RKO (cell line): ENCODE results near the gene RNU11.
A peak's percentile ranks its signal among the peaks of the same experiment; 100 is the strongest.
"Not testable (repeated sequence)": the region's sequence is repeated elsewhere in the genome, so short reads cannot be mapped to it uniquely, and the experiment has no call there.

Experiments used
- DNase-seq: peaks from one replicate; pipeline ENCODE4 v3.0.0-alpha.2; 2016; ENCODE audit warnings: low spot score

Gene RNU11

DNA sequence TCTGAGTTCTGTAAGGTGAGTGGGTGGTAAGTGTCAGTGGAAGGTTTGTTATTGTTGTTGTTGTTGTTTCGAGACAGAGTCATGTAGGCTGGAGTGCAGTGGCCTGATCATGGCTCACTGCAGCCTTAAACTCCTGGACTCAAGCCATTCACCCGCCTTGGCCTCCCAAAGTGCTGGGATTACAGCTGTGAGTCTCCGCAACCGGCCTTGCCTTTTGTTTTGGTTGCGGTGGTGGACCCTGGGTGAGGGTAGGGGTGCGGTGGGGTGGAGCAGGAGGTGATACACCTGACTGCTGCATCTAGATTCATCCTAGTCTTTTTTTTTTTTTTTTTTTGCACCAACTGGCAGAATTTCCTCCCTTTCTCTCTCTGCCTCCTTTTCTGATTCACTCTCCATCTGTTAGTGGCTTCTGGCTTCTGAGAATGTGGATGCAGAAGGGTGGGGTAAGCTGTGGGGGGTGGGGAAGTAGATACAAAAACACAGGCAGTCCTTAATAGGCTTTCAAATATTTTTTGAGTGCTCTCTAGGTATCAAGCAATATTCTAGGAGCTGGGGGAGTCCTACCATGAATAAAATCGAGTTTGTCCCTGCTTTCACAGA, 15.6 kb downstream of the RNU11 start:
- DNase-seq: no peak

DNA sequence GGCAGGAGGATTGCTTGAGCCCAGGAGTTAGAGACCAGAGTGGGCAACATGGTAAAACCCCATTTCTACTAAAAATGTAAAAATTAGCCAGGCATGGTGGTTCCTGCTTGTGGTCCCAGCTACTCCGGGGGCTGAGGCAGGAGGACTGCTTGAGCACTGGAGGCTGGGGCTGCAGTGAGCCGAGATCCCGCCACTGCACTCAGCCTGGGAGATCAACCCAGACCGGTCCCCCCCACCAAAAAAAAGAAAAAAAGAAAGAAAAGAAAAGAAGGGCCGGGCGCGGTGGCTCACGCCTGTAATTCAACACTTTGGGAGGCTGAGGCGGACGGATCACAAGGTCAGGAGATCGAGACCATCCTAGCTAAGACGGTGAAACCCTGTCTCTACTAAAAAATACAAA, 18.4 kb downstream of the RNU11 start:
- DNase-seq: no peak

DNA sequence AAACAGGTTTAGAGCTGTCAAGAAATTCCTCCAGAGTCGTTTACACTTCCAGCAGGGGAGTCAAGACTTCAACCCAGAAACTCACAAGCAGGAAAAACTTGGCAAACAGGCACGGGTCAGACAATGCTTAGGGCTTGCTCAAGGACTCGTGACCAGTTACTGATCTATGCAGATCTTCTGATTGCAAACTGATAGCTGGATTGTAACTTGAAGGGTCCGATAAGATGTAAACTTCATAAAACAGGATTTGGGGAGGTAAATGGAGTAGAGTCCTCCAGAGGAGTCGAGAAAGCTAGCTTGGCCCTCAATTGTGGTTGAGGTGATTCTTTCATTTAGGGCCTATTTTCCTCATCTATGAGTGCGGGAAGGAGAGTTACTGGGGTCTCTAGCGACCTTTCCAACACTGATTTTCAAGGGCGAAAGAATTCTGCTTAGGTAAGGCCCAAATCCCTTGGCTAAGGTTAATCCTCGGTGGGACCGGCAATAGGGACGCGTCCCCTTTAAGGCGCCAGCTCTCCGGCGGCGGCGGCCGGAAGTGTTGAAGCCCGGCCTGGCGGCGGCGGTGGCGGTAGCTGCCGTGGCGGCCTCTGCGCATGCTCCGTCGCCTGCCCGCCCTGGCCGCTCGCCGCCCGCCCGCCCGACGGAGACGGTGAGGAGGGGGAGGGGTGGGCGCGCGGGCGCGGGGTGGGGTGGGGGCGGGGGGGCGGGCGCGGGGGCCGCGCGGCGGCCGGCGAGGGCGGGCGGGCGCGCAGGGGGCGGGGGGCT, 20.0 kb downstream of the RNU11 start, which contains the start of gene GMEB1:
GMEB1 (plus strand) TSS at position 594 of the 765 bp plus-strand sequence. CDS start 14,829 bp downstream, outside the sequence.
- DNase-seq: peak; percentile 93

DNA sequence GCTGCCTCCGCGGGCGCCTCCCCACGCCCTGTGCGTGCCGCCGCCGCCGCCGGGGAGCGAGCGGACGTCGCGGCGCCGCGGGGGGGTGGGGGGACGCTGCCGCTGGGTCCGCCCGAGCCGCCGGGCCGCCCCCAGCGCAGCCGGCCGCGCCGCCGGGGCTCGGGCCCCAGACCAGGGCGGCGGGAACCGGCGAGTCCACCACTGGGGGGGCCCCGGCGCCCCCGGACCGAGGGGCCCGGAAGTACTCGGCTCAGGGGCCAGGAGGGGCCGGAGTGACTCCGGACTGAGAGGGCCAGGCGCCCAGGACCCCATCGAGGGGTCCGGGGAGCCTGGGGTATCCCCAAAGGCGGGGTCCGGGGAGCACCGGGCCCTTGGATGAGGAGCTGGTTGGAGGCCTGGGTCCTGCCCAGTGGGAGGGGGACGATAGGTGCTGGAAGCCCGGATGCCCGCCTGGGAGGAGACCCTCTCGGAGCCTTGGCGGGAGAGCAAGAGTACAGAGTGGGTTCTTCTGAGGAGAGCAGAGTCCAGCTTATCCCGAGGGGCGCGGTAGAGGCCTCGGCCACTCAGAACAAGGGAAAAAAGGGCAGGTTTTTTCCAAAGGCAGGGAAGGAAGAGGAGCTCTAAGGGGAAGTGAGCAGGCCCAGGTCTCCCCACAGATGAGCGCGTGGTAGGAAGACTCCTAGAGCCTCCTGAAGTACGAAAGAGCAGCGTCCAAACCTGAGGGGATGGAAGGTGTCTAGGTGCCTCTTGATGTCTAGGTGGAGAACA, 20.7 kb downstream of the RNU11 start:
- peak; percentile 40 for DNase-seq

DNA sequence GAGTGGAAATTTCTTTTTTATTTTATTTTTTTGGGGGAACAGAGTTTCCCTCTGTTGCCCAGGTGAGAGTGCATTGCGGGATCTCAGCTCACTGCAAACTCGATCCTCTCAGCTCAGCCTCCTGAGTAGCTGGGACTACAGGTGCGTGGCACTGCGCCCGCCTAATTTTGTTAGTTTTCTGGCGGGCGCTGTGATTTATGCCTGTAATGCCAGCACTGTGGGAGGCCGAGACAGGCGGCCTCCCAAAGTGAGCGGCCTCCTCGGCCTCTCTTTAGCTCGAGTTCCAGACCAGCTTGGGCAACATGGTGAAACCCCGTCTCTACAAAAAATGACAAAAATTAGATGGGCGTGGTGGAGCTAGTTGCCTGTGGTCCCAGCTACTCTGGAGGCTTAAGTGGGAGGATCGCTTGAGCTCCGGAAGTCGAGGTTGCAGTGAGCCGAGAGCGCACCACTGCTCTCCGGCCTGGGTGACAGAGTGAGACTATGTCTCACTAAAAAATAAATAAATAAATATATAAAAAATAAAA, 22.9 kb downstream of the RNU11 start:
- DNase-seq: no peak

DNA sequence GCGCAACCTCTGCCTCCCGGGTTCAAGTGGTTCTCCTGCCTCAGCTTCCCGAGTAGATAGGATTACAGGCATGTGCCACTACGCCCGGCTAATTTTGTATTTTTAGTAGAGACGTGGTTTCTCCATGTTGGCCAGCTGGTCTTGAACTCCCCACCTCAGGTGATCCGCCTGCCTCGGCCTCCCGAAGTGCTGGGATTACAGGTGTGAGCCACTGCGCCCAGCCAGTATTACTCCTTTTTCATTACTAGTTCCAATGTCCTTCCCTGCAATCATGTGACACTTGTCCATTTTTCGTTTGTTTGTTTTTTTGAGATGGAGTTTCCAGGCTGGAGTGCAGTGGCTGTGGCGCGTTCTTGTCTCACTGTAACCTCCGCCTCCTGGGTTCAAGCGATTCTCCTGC, 24.6 kb downstream of the RNU11 start:
- DNase-seq: not testable (repeated sequence)

DNA sequence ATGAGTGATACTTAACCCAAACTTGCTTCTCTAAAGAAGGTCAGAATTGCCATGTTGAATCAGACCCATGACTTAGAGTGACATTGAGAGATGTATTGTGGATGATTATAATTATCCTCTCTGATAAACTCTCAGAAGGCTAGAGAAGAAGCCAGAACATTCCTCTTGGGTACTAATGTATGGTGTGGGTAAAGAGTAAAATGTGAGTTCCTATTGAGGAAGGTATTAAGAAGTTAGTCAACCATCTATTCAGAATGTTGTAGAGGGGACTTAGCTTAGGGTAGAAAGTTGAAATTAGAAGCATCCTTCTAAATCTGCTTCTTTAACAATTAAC, 27.5 kb downstream of the RNU11 start:
- no peak for DNase-seq

DNA sequence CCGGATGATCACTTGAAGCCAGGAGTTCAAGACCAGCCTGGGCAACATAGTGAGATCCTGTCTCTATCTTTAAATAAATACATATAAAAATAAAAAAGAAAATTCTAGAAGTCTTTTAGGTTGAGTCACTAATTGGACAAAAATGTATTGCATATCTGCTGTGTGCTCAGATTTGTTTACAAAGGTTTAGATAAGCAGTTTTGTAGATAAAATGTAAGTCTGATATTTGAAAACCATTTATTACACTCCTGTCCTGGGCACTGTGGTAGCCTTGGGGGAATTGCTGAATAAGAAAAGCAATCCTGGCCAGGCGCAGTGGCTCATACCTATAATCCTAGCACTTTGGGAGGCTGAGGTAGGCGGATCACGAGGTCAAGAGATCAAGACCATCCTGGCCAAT, 31.8 kb downstream of the RNU11 start:
- DNase-seq: no peak

DNA sequence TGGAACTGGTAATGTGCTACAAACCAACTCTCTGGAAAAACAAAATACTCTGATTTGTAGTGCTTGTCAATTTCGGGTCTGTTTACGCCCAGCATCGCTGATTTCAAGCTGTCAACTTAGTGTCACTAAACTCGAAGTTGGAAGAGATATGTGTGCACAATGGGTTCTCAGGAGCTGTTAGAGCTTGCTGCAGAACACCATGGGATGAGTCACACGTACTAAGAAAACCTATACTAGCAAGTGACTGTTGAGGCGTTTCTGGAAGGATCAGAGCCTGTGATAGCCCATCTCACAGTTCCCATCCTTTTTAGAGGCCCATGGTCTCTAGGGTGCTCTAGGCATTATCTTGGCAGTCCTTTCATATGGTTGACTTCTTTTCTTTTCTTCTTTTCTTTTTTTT, 34.4 kb downstream of the RNU11 start:
- peak; percentile 34 for DNase-seq

DNA sequence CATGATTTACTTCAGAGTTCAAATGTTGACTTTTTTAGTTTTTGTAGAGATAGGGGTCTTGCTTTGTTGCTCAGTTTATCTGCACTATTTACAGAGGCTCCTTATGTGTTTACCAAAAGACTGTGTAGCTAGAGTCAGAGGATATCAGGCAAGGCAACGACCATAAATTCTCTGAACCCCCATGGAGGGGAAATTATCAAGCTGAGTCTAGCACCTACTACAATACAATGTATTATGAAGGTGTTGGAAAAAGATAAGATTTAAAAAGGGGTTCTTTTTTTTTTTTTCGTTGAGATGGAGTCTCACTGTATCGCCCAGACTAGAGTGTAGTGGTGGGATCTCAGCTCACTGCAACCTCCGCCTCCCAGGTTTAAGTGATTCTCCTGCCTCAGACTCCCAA, 36.5 kb downstream of the RNU11 start:
- DNase-seq: no peak

DNA sequence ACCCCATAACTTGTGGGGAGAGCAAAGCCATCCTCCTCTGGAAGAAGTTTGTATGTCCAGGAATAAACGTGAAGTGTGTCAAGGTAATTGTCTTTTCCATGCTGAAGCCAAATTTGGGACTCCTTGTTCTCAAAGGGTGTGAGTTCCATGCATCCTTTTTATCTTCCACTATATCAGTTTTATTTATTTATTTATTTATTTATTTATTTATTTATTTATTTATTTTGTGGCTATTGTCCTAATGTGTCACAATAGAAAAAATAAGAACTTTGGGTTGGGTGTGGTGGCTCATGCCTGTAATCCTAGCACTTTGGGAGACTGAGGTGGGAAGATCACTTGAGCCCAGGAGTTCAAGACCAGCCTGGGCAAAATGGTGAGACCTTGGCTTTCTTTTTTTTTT, 43.2 kb downstream of the RNU11 start:
- DNase-seq: not testable (repeated sequence)
